ENCODE measurements around the gene PRIMPOL.
"Not testable (repeated sequence)": the region's sequence is repeated elsewhere in the genome, so short reads cannot be mapped to it uniquely, and the experiment has no call there.

PRIMPOL gene

GRCh38 chr4:184649026-184649970 lies at the start of gene PRIMPOL, which contains the start of gene CASP3:
TSS of gene PRIMPOL (plus strand) at chr4:184649738. CDS start at chr4:184657141, 7,403 bp downstream.
TSS of gene CASP3 (minus strand) at chr4:184649447. CDS start at chr4:184638453, 10,994 bp downstream.
- peak; percentile 88 to 94 (median 92) for DNase-seq (ENCODE audit: low read depth in 3 of 3)

GRCh38 chr4:184600982-184601381 lies 48.6 kb upstream of the PRIMPOL start:
- not testable (repeated sequence) for DNase-seq (ENCODE audit: low read depth in 3 of 3)

GRCh38 chr4:184602857-184603256 lies 46.7 kb upstream of the PRIMPOL start:
- DNase-seq (ENCODE audit: low read depth in 3 of 3) = not testable (repeated sequence)

- DNase-seq (ENCODE audit: low read depth in 3 of 3) = not testable (repeated sequence)
Measured at GRCh38 chr4:184607429-184607828, 42.1 kb upstream of the PRIMPOL start.

- DNase-seq (ENCODE audit: low read depth in 3 of 3) = no peak
Measured at GRCh38 chr4:184612074-184612473, 37.5 kb upstream of the PRIMPOL start.

GRCh38 chr4:184613405-184613804 lies 36.1 kb upstream of the PRIMPOL start:
- DNase-seq (ENCODE audit: low read depth in 3 of 3) = no peak

GRCh38 chr4:184614509-184614908 lies 35.0 kb upstream of the PRIMPOL start:
- no peak for DNase-seq (ENCODE audit: low read depth in 3 of 3)

GRCh38 chr4:184616168-184616567 lies 33.4 kb upstream of the PRIMPOL start:
- DNase-seq (ENCODE audit: low read depth in 3 of 3) = not testable (repeated sequence)

GRCh38 chr4:184616633-184617551 lies 32.6 kb upstream of the PRIMPOL start:
- DNase-seq (ENCODE audit: low read depth in 3 of 3) = no peak

- no peak for DNase-seq (ENCODE audit: low read depth in 3 of 3)
Measured at GRCh38 chr4:184617600-184618196, 31.8 kb upstream of the PRIMPOL start.

- no peak for DNase-seq (ENCODE audit: low read depth in 3 of 3)
Measured at GRCh38 chr4:184620212-184620867, 29.2 kb upstream of the PRIMPOL start.

- no peak for DNase-seq (ENCODE audit: low read depth in 3 of 3)
Measured at GRCh38 chr4:184621518-184621917, 28.0 kb upstream of the PRIMPOL start.

GRCh38 chr4:184624504-184624903 lies 25.0 kb upstream of the PRIMPOL start:
- not testable (repeated sequence) for DNase-seq (ENCODE audit: low read depth in 3 of 3)

- no peak for DNase-seq (ENCODE audit: low read depth in 3 of 3)
Measured at GRCh38 chr4:184624972-184625554, 24.5 kb upstream of the PRIMPOL start.

- DNase-seq (ENCODE audit: low read depth in 3 of 3) = not testable (repeated sequence)
Measured at GRCh38 chr4:184625783-184626596, 23.5 kb upstream of the PRIMPOL start.

GRCh38 chr4:184628103-184628502 lies 21.4 kb upstream of the PRIMPOL start:
- DNase-seq (ENCODE audit: low read depth in 3 of 3) = no peak

- DNase-seq (ENCODE audit: low read depth in 3 of 3) = no peak
Measured at GRCh38 chr4:184632842-184633241, 16.7 kb upstream of the PRIMPOL start.

- no peak for DNase-seq (ENCODE audit: low read depth in 3 of 3)
Measured at GRCh38 chr4:184635381-184635780, 14.2 kb upstream of the PRIMPOL start.

- no peak for DNase-seq (ENCODE audit: low read depth in 3 of 3)
Measured at GRCh38 chr4:184636144-184636543, 13.4 kb upstream of the PRIMPOL start.

GRCh38 chr4:184636897-184637296 lies 12.6 kb upstream of the PRIMPOL start:
- no peak for DNase-seq (ENCODE audit: low read depth in 3 of 3)

Measured in stimulated activated CD4-positive, alpha-beta T cell treated with anti-CD3 and anti-CD28 coated beads, TNF-alpha, amount 100 ng/mL, for 4 hours (primary cell).